ENCODE data around the gene FANCI.

DNA sequence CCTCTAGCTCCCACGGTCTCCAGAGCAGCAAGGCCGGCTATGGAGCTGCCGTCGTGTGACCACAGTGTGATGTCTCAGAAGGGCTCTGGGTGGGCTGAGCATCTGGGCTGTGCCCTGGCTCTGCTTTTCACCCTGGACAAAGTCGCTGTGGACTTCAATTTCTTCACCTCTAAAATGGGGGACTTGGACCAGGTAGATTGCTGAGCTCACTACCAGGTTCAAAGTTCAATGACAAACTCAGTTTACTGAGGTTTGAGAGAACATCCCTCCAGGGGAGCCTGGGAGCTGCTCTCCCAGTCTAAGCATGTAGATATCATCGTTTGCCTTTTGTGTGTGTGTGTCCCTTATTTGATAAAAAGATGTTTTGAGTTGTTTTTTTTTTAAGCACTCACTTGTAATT, 47.5 kb upstream of the FANCI start:
- TF ChIP-seq, protein P1, sequence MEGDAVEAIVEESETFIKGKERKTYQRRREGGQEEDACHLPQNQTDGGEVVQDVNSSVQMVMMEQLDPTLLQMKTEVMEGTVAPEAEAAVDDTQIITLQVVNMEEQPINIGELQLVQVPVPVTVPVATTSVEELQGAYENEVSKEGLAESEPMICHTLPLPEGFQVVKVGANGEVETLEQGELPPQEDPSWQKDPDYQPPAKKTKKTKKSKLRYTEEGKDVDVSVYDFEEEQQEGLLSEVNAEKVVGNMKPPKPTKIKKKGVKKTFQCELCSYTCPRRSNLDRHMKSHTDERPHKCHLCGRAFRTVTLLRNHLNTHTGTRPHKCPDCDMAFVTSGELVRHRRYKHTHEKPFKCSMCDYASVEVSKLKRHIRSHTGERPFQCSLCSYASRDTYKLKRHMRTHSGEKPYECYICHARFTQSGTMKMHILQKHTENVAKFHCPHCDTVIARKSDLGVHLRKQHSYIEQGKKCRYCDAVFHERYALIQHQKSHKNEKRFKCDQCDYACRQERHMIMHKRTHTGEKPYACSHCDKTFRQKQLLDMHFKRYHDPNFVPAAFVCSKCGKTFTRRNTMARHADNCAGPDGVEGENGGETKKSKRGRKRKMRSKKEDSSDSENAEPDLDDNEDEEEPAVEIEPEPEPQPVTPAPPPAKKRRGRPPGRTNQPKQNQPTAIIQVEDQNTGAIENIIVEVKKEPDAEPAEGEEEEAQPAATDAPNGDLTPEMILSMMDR (IDR thresholded peaks at IDR 0.05): no peak
- TF ChIP-seq POLR2A (IDR thresholded peaks at IDR 0.05) (no peak), POLR2AphosphoS5 (IDR thresholded peaks at IDR 0.05) (no peak), EP300 (IDR thresholded peaks at IDR 0.05) (no peak)
